ENCODE measurements around the gene DYNC2I2.

DYNC2I2 gene

GRCh38 chr9:128600099-128600498, 56.5 kb downstream of the DYNC2I2 start:
- TF ChIP-seq FOXP2 (optimal IDR thresholded peaks at IDR 0.05; ENCODE audit: borderline replicate concordance, extremely low read depth, extremely low read length, insufficient read depth): no peak
- TF ChIP-seq POLR2AphosphoS5 (IDR thresholded peaks at IDR 0.05; ENCODE audit: low read depth, low read length): no peak
- TF ChIP-seq TAF1 (IDR thresholded peaks at IDR 0.05; ENCODE audit: borderline replicate concordance, insufficient read depth, low read length): no peak
- TF ChIP-seq SIN3A (IDR thresholded peaks at IDR 0.05; ENCODE audit: borderline replicate concordance, insufficient read depth, low read length): no peak
- TF ChIP-seq REST (IDR thresholded peaks at IDR 0.05; ENCODE audit: insufficient read depth in 1 of 2, low read depth in 2 of 2, low read length in 2 of 2): no peak

GRCh38 chr9:128595471-128595870, 61.2 kb downstream of the DYNC2I2 start:
- TF ChIP-seq POLR2AphosphoS5 (IDR thresholded peaks at IDR 0.05; ENCODE audit: low read depth, low read length) (no peak), TAF1 (IDR thresholded peaks at IDR 0.05; ENCODE audit: borderline replicate concordance, insufficient read depth, low read length) (no peak), REST (IDR thresholded peaks at IDR 0.05; ENCODE audit: insufficient read depth in 1 of 2, low read depth in 2 of 2, low read length in 2 of 2) (no peak)

- TF ChIP-seq SIN3A (IDR thresholded peaks at IDR 0.05; ENCODE audit: borderline replicate concordance, insufficient read depth, low read length) (no peak), REST (IDR thresholded peaks at IDR 0.05; ENCODE audit: insufficient read depth in 1 of 2, low read depth in 2 of 2, low read length in 2 of 2) (no peak), POLR2AphosphoS5 (IDR thresholded peaks at IDR 0.05; ENCODE audit: low read depth, low read length) (no peak), TAF1 (IDR thresholded peaks at IDR 0.05; ENCODE audit: borderline replicate concordance, insufficient read depth, low read length) (no peak), FOXP2 (optimal IDR thresholded peaks at IDR 0.05; ENCODE audit: borderline replicate concordance, extremely low read depth, extremely low read length, insufficient read depth) (no peak)
Observed at GRCh38 chr9:128593856-128594255, 62.8 kb downstream of the DYNC2I2 start.

- no peak for TF ChIP-seq SIN3A (IDR thresholded peaks at IDR 0.05; ENCODE audit: borderline replicate concordance, insufficient read depth, low read length)
- TF ChIP-seq TAF1 (IDR thresholded peaks at IDR 0.05; ENCODE audit: borderline replicate concordance, insufficient read depth, low read length): no peak
- no peak for TF ChIP-seq FOXP2 (optimal IDR thresholded peaks at IDR 0.05; ENCODE audit: borderline replicate concordance, extremely low read depth, extremely low read length, insufficient read depth)
Observed at GRCh38 chr9:128593039-128593438, 63.6 kb downstream of the DYNC2I2 start.

- TF ChIP-seq TAF1 (IDR thresholded peaks at IDR 0.05; ENCODE audit: borderline replicate concordance, insufficient read depth, low read length): no peak
- no peak for TF ChIP-seq SIN3A (IDR thresholded peaks at IDR 0.05; ENCODE audit: borderline replicate concordance, insufficient read depth, low read length)
- TF ChIP-seq FOXP2 (optimal IDR thresholded peaks at IDR 0.05; ENCODE audit: borderline replicate concordance, extremely low read depth, extremely low read length, insufficient read depth): no peak
- TF ChIP-seq POLR2AphosphoS5 (IDR thresholded peaks at IDR 0.05; ENCODE audit: low read depth, low read length): no peak
- no peak for TF ChIP-seq REST (IDR thresholded peaks at IDR 0.05; ENCODE audit: insufficient read depth in 1 of 2, low read depth in 2 of 2, low read length in 2 of 2)
Observed at GRCh38 chr9:128588581-128589233, 67.9 kb downstream of the DYNC2I2 start.
